ENCODE measurements around the gene RFTN1. TPM values are rescaled to one million over a fixed set of nuclear protein-coding genes. Genes with fewer than 3 reads are reported as not detected.

The RFTN1 gene
- total RNA-seq, 1 experiment from 2014 or later = 2.2 TPM

DNA sequence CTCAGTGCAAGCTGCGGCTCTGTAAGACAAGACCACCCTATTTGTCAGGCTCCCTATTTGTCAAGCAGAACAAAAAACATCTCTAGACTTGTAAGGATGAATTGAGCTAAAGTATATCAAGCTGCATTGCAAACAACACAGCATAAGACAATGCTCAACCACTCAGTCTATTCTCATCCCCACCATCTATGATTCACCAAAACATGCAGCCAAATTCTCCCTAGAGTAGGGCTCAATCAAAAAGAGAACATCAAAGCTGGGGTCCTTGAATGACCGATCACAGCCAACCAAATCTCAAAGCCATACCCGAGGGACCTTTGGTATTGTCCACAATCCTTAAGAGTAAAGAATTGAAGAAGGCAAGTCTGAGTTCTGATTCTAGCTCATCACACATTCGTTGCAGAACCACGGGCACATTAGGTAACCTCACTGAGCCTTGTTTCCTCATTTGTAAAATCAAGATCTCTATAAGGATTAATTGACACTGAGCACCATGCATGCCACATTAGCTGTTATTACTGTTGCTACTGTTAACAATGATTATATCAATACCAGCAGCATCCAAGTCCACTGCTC lies 31.2 kb downstream of the RFTN1 start:
- WGBS (ENCODE audit: extremely low coverage, insufficient read length, low lambda C conversion rate) = no CpG with 5 or more reads among the region's 5 CpGs

More for the DNA sequence above, 31.2 kb downstream of the RFTN1 start:
- TF ChIP-seq, protein P1, sequence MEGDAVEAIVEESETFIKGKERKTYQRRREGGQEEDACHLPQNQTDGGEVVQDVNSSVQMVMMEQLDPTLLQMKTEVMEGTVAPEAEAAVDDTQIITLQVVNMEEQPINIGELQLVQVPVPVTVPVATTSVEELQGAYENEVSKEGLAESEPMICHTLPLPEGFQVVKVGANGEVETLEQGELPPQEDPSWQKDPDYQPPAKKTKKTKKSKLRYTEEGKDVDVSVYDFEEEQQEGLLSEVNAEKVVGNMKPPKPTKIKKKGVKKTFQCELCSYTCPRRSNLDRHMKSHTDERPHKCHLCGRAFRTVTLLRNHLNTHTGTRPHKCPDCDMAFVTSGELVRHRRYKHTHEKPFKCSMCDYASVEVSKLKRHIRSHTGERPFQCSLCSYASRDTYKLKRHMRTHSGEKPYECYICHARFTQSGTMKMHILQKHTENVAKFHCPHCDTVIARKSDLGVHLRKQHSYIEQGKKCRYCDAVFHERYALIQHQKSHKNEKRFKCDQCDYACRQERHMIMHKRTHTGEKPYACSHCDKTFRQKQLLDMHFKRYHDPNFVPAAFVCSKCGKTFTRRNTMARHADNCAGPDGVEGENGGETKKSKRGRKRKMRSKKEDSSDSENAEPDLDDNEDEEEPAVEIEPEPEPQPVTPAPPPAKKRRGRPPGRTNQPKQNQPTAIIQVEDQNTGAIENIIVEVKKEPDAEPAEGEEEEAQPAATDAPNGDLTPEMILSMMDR (conservative IDR thresholded peaks at IDR 0.05) = no peak
- H2AFZ ChIP-seq (ENCODE audit: low read length) = no peak overlapping the region
- peaks cover 41% of the 10 kb centered on the region in 2 experiments for H3K4me1 Mint-ChIP-seq
- H4K20me1 ChIP-seq (ENCODE audit: control insufficient read depth, insufficient read depth, insufficient read length) = no peaks in the 10 kb centered on the region
- H2AK5ac ChIP-seq (ENCODE audit: insufficient read length, low read length) = no peak overlapping the region
- H3K4ac ChIP-seq (ENCODE audit: low read depth, low read length) = no peak overlapping the region; the same call in 1 of the 2 replicates
- H3K18ac ChIP-seq (ENCODE audit: insufficient read length, low read depth, low read length) = no peak overlapping the region
- H3K79me2 ChIP-seq (ENCODE audit: insufficient read depth, low read length) = no peaks in the 10 kb centered on the region
- H3K4me2 ChIP-seq (ENCODE audit: insufficient read depth, insufficient read length, low read length) = no peak overlapping the region
- H3K4me1 ChIP-seq (ENCODE audit: insufficient read depth, low read length) = peaks cover 16% of the 10 kb centered on the region; the same call in 1 of the 2 replicates
- no peaks in the 10 kb centered on the region for H3K23me2 ChIP-seq (ENCODE audit: insufficient read length, low read depth, low read length, poor library complexity, severe bottlenecking)
- H3K9me3 Mint-ChIP-seq = peaks cover 1 to 4% of the 10 kb centered on the region in 2 experiments; a peak in 4 of 5 replicates
- no peak overlapping the region for H4K8ac ChIP-seq (replicated peaks; ENCODE audit: insufficient read length, low read depth, low read length)
- no peak for DNase-seq
- H4K5ac ChIP-seq (ENCODE audit: insufficient read length, low read depth, low read length) = no peak overlapping the region
- H3K4me3 Mint-ChIP-seq = peak overlapping the region in 1 of 2 experiments; percentile 38; a peak in 1 of 5 replicates
- no peak overlapping the region for H2BK120ac ChIP-seq (ENCODE audit: low read depth, low read length, poor library complexity, severe bottlenecking)
- H3K79me1 ChIP-seq (ENCODE audit: insufficient read depth, low read depth, low read length, poor library complexity, severe bottlenecking) = no peaks in the 10 kb centered on the region
- H3K56ac ChIP-seq (ENCODE audit: insufficient read length, low read depth, low read length) = no peak overlapping the region
- peak overlapping the region in 2 of 3 experiments; percentile 12 to 84; a peak in 5 of 7 replicates for H3K27ac Mint-ChIP-seq
- H3K9ac ChIP-seq (ENCODE audit: extremely low read depth, insufficient read length, low read length) = no peak overlapping the region
- H2BK15ac ChIP-seq (ENCODE audit: low read depth, low read length) = peak overlapping the region; percentile 99; the same call in 1 of the 2 replicates
- H3K27me3 Mint-ChIP-seq (ENCODE audit: low read depth) = peaks cover 45% of the 10 kb centered on the region
- peak overlapping the region; percentile 68 for H2BK12ac ChIP-seq (ENCODE audit: insufficient read length, low read depth, low read length)
- no peak overlapping the region for H2BK20ac ChIP-seq (ENCODE audit: low read depth, low read length, poor library complexity, severe bottlenecking)
- H3T11ph ChIP-seq (ENCODE audit: low read length) = no peak overlapping the region
- no peak overlapping the region for H4K91ac ChIP-seq (ENCODE audit: insufficient read length, low read depth, low read length)
- peaks cover 0 to 2% (median 1%) of the 10 kb centered on the region in 3 experiments; a peak in 4 of 7 replicates for H3K36me3 Mint-ChIP-seq (ENCODE audit: insufficient read depth in 1 of 3, low read depth in 3 of 3)
- H3K9me3 ChIP-seq (ENCODE audit: control insufficient read depth, low read depth, low read length) = no peaks in the 10 kb centered on the region
- H2BK5ac ChIP-seq (ENCODE audit: insufficient read length, low read length) = no peak overlapping the region
- H3K23ac ChIP-seq (ENCODE audit: insufficient read length, low read depth, low read length) = no peak overlapping the region
- H3K27ac ChIP-seq (ENCODE audit: insufficient read length, low read depth, low read length) = no peak overlapping the region
- no peak overlapping the region for H3K14ac ChIP-seq (ENCODE audit: insufficient read depth, low read length)
- no peaks in the 10 kb centered on the region for H3K27me3 ChIP-seq (ENCODE audit: insufficient read depth, low read length)
